DND-41 (cell line): ENCODE data around the gene VPS35.

Experiments
- ATAC-seq: fragments of 200-7000 bp; cut with Tn5 transposase; 3 replicates; pipeline ENCODE4 v1.9.1; 2021; ENCODE audit warnings: low read depth; ENCODE audit not compliant: insufficient read depth
- DNase-seq: peaks from one replicate; pipeline ENCODE4 v3.0.0-alpha.2; 2020
- H2AFZ ChIP-seq: 2 replicates; pipeline ENCODE4 v1.6.0; 2012; ENCODE audit warnings: low read depth, low read length
- H3K27ac ChIP-seq: 2 replicates; pipeline ENCODE4 v1.5.1; 2012; ENCODE audit warnings: low read length, inconsistent platforms
- H3K27me3 ChIP-seq: fragments of 200-600 bp; sonication (generic); 2 replicates; pipeline ENCODE4 v1.6.0; 2012; ENCODE audit warnings: low read length, mild to moderate bottlenecking, inconsistent platforms; ENCODE audit not compliant: insufficient read depth, poor library complexity
- H3K36me3 ChIP-seq: 2 replicates; pipeline ENCODE4 v1.5.1; 2012; ENCODE audit warnings: low read length, inconsistent platforms; ENCODE audit not compliant: insufficient read depth
- H3K4me1 ChIP-seq: 2 replicates; pipeline ENCODE4 v1.5.1; 2012; ENCODE audit warnings: mild to moderate bottlenecking, low read length; ENCODE audit not compliant: insufficient read depth
- H3K4me2 ChIP-seq: 2 replicates; pipeline ENCODE4 v1.6.0; 2012; ENCODE audit warnings: mild to moderate bottlenecking, moderate library complexity, low read length, inconsistent platforms; ENCODE audit not compliant: insufficient read depth
- H3K4me3 ChIP-seq, 2 experiments: fragments of 200-600 bp in 1 of 2; shearing (Covaris generic) in 1 of 2; 2 replicates each; pipeline ENCODE4 v1.5.1; 2012 to 2016; ENCODE audit warnings: inconsistent platforms in 2 of 2, low read length in 2 of 2, mild to moderate bottlenecking in 2 of 2, low read depth in 1 of 2, moderate library complexity in 1 of 2
- H3K79me2 ChIP-seq: 2 replicates; pipeline ENCODE4 v1.6.0; 2012; ENCODE audit warnings: low read length, inconsistent platforms; ENCODE audit not compliant: insufficient read depth
- H3K9ac ChIP-seq: 2 replicates; pipeline ENCODE4 v1.6.0; 2012; ENCODE audit warnings: low read depth, mild to moderate bottlenecking, inconsistent platforms, low read length, moderate library complexity
- H3K9me3 ChIP-seq: 2 replicates; pipeline ENCODE4 v1.5.1; 2012; ENCODE audit warnings: low read length, moderate library complexity, mild to moderate bottlenecking, inconsistent platforms; ENCODE audit not compliant: insufficient read depth, severe bottlenecking
- H4K20me1 ChIP-seq: 2 replicates; pipeline ENCODE4 v1.6.0; 2012; ENCODE audit warnings: low read length; ENCODE audit not compliant: insufficient read depth
- EZH2 ChIP-seq: IDR thresholded peaks from 3 replicates; pipeline ENCODE4 v1.6.1; 2012; ENCODE audit warnings: borderline replicate concordance, low read depth, mild to moderate bottlenecking, moderate library complexity, low read length, inconsistent platforms; ENCODE audit not compliant: severe bottlenecking
- TF ChIP-seq, protein P1 (sequence below): IDR thresholded peaks from 2 replicates; pipeline ENCODE4 v1.5.1; 2012; ENCODE audit warnings: borderline replicate concordance, low read length, moderate library complexity, mild to moderate bottlenecking; ENCODE audit not compliant: poor library complexity, severe bottlenecking; ENCODE audit errors: extremely low read depth

VPS35 gene

DNA sequence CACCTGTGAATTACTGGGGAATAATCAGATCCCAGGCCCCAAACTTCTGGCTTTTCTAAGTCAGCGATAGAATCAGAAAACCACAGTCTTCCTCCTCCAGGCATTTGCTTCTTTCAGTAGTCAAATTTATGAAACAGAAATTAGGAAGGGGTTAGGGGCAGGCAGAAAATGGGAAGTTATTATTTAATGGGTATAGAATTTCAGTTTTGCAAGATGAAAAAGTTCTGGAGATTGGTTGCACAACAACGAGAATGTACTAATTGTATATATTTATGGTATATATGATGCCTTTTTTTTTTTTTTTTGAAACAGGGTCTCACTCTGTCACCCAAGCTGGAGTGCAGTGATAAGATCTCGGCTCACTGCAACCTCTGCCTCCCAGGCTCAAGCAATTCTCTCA is 23.9 kb upstream of the VPS35 start:
- H3K79me2 ChIP-seq, result no peaks in the 10 kb centered on the region
- H4K20me1 ChIP-seq, result no peaks in the 10 kb centered on the region
- TF ChIP-seq EZH2, result no peak
- TF ChIP-seq, protein P1, sequence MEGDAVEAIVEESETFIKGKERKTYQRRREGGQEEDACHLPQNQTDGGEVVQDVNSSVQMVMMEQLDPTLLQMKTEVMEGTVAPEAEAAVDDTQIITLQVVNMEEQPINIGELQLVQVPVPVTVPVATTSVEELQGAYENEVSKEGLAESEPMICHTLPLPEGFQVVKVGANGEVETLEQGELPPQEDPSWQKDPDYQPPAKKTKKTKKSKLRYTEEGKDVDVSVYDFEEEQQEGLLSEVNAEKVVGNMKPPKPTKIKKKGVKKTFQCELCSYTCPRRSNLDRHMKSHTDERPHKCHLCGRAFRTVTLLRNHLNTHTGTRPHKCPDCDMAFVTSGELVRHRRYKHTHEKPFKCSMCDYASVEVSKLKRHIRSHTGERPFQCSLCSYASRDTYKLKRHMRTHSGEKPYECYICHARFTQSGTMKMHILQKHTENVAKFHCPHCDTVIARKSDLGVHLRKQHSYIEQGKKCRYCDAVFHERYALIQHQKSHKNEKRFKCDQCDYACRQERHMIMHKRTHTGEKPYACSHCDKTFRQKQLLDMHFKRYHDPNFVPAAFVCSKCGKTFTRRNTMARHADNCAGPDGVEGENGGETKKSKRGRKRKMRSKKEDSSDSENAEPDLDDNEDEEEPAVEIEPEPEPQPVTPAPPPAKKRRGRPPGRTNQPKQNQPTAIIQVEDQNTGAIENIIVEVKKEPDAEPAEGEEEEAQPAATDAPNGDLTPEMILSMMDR, result no peak
- H3K4me3 ChIP-seq, result no peak overlapping the region
- no peaks in the 10 kb centered on the region for H3K9me3 ChIP-seq
- H2AFZ ChIP-seq, result no peak overlapping the region
- no peak overlapping the region for H3K4me2 ChIP-seq
- H3K9ac ChIP-seq, result no peak overlapping the region
- no peak for DNase-seq
- H3K27me3 ChIP-seq, result no peaks in the 10 kb centered on the region
- no peaks in the 10 kb centered on the region for H3K4me1 ChIP-seq
- H3K36me3 ChIP-seq, result no peaks in the 10 kb centered on the region
- no peak overlapping the region for H3K27ac ChIP-seq
- no peak for ATAC-seq

DNA sequence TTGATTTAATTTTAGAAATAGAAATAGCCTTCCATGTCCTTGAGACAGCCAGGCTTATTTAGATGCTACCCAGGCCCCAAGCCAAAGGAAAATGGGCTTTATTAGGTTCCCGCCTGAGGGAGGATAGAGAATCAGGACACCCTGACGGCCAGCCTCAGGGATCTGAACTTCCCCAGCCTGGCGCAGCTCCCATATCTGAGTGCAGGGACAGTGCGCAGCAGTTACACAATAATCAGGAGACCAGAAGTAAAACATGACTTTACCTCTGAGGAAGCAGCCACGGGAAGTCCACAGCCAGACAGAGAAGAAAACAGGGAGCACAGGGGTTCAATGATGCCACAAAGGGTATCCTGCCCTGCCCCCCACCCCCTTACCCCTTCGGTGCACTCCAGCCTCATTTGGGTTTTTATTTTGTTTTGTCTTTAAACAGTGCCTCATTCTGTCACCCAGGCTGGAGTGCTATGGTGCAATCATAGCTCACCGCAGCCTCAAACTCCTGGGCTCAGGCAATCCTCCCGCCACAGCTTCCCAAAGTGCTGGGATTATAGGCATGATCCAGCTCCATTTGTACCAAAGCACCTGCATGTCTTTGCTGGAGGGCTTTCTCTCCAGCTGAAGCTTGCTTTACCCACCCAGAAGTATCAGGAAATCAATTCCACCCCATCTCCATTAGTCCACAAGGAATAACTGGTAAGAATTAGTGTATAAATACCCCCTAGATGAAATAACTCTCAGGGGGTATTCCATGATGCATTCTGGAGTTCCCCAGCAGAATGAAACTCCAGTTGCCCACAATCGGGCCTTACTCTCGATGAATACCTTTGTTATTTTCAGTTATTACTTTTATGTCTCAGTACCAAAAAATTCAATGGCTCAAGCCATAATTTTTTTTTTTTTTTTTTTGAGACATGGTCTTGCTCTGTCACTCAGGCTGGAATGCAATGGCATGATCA is 22.4 kb upstream of the VPS35 start:
- no peaks in the 10 kb centered on the region for H3K9me3 ChIP-seq
- no peaks in the 10 kb centered on the region for H3K4me1 ChIP-seq
- no peak overlapping the region for H3K4me2 ChIP-seq
- ATAC-seq (no peak), DNase-seq (no peak)
- no peaks in the 10 kb centered on the region for H3K36me3 ChIP-seq
- H3K27me3 ChIP-seq, result no peaks in the 10 kb centered on the region
- H2AFZ ChIP-seq, result no peak overlapping the region
- no peak overlapping the region for H3K4me3 ChIP-seq
- no peaks in the 10 kb centered on the region for H4K20me1 ChIP-seq
- no peaks in the 10 kb centered on the region for H3K79me2 ChIP-seq
- H3K27ac ChIP-seq, result no peak overlapping the region
- H3K9ac ChIP-seq, result no peak overlapping the region
- no peak for TF ChIP-seq EZH2
- TF ChIP-seq, protein P1, result no peak

DNA sequence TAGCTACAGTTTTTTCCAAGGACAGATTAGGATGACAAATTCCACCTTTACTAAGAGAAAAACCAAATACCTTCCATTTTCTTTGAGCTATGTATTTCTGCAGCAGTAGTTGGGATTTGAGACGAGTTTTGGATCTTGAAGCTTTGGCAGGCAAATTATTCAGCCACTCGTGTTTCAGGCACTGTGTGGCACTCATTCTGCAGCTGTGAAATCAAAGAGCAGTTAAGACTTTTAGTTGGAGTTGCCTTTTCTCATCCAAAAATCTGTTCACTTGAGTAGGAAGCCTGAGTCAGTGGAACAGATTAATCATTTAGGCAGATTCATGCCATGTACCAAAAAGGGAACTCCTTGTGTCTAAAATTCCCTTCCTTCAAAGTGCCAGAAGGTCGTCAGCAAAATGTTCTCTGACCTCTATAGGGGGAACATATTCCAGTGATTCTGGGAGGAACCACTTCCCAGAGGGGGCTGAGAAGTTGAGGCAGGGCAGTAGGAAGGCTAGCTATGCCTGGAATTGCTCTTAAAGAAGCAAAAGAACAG is 20.6 kb upstream of the VPS35 start:
- DNase-seq (no peak), ATAC-seq (no peak)
- Histone ChIP-seq H3K27me3 (no peaks in the 10 kb centered on the region), H3K4me2 (no peak overlapping the region), H3K79me2 (no peaks in the 10 kb centered on the region), H3K4me1 (no peaks in the 10 kb centered on the region), H3K4me3 (no peak overlapping the region), H3K9me3 (no peaks in the 10 kb centered on the region), H3K27ac (no peak overlapping the region), H4K20me1 (no peaks in the 10 kb centered on the region), H3K9ac (no peak overlapping the region), H3K36me3 (no peaks in the 10 kb centered on the region), H2AFZ (no peak overlapping the region)
- no peak for TF ChIP-seq EZH2
- TF ChIP-seq, protein P1, result no peak
